ENCODE results near the gene HTRA1. TPM values are rescaled to one million over a fixed set of nuclear protein-coding genes. Genes with fewer than 3 reads are reported as not detected.

HTRA1 gene
- total RNA-seq, 2 donors from 2014 or later: 8.9 to 26.9 TPM

- DNase-seq: no peak
- H3K4me1 ChIP-seq: no peaks in the 10 kb centered on the region
- no peaks in the 10 kb centered on the region for H3K27me3 ChIP-seq
- H3K9ac ChIP-seq (ENCODE audit: low read depth in 2 of 2, low read length in 2 of 2): no peak overlapping the region
- TF ChIP-seq CTCF (IDR thresholded peaks at IDR 0.05): no peak
- no peak overlapping the region for H3K4me3 ChIP-seq
- no peaks in the 10 kb centered on the region for H3K36me3 ChIP-seq
- H3K27ac ChIP-seq: no peak overlapping the region
- no peaks in the 10 kb centered on the region for H3K9me3 ChIP-seq
- intact Hi-C loops (cut with DNase I): no loop called here
These were observed 43.7 kb downstream of the HTRA1 start for GRCh38 chr10:122505011-122505410.

- Histone ChIP-seq H3K4me1 (no peaks in the 10 kb centered on the region), H3K27ac (no peak overlapping the region), H3K4me3 (no peak overlapping the region), H3K9ac (ENCODE audit: low read depth in 2 of 2, low read length in 2 of 2) (no peak overlapping the region), H3K27me3 (no peaks in the 10 kb centered on the region), H3K36me3 (no peaks in the 10 kb centered on the region), H3K9me3 (no peaks in the 10 kb centered on the region)
- no peak for DNase-seq
- intact Hi-C loops (cut with DNase I): no loop called here
- TF ChIP-seq CTCF (IDR thresholded peaks at IDR 0.05): no peak
These were observed 44.7 kb downstream of the HTRA1 start for GRCh38 chr10:122505885-122506645.

DNA sequence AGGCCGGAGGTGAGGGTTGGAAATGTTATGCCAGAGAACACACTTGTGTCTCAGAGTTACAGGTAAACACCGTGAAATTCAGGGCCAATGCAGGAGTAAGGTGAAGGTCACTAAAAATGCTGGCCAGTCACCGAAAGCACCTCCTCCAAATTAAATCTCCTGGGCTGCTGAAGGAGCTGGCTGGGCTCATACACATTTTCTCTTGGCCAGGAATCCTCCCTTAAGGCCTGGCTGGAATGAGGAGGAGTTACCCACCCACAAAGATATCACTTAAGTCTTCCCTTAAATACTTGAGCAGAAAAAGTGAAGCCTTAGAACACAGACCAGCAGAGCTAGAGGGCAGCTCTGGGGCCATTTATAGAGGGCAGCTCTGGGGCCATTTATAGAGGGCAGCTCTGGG, 46.3 kb downstream of the HTRA1 start:
- Histone ChIP-seq H3K36me3 (no peaks in the 10 kb centered on the region), H3K4me1 (no peaks in the 10 kb centered on the region), H3K27me3 (no peaks in the 10 kb centered on the region), H3K9ac (ENCODE audit: low read depth in 2 of 2, low read length in 2 of 2) (no peak overlapping the region), H3K27ac (no peak overlapping the region), H3K4me3 (no peak overlapping the region), H3K9me3 (no peaks in the 10 kb centered on the region)
- intact Hi-C loops (cut with DNase I): no loop called here
- DNase-seq: no peak
- TF ChIP-seq CTCF (IDR thresholded peaks at IDR 0.05): no peak

GRCh38 chr10:122508021-122508420, 46.7 kb downstream of the HTRA1 start:
- Histone ChIP-seq H3K27ac (no peak overlapping the region), H3K27me3 (no peaks in the 10 kb centered on the region), H3K9me3 (no peaks in the 10 kb centered on the region), H3K36me3 (no peaks in the 10 kb centered on the region), H3K4me3 (no peak overlapping the region), H3K9ac (ENCODE audit: low read depth in 2 of 2, low read length in 2 of 2) (no peak overlapping the region), H3K4me1 (no peaks in the 10 kb centered on the region)
- DNase-seq: no peak
- intact Hi-C loops (cut with DNase I): no loop called here
- TF ChIP-seq CTCF (IDR thresholded peaks at IDR 0.05): no peak

GRCh38 chr10:122509323-122509722, 48.0 kb downstream of the HTRA1 start:
- no peak for TF ChIP-seq CTCF (IDR thresholded peaks at IDR 0.05)
- Histone ChIP-seq H3K9ac (ENCODE audit: low read depth in 2 of 2, low read length in 2 of 2) (no peak overlapping the region), H3K36me3 (no peaks in the 10 kb centered on the region), H3K4me1 (no peaks in the 10 kb centered on the region), H3K27me3 (no peaks in the 10 kb centered on the region), H3K27ac (no peak overlapping the region), H3K9me3 (no peaks in the 10 kb centered on the region), H3K4me3 (no peak overlapping the region)
- no peak for DNase-seq
- intact Hi-C loops (cut with DNase I): no loop called here

All from colonic mucosa (tissue), 4 donors.